ENCODE measurements around the gene FFAR3.

FFAR3 gene

GRCh38 chr19:35388277-35389054 lies 30.2 kb downstream of the FFAR3 start:
- no peak overlapping the region for H2AFZ ChIP-seq (ENCODE audit: low read length)
- H3K14ac ChIP-seq (ENCODE audit: low read length) = no peak overlapping the region
- H2BK12ac ChIP-seq (ENCODE audit: low read length) = no peak overlapping the region
- H4K8ac ChIP-seq (ENCODE audit: low read depth, low read length) = no peak overlapping the region
- no peak overlapping the region for H2AK5ac ChIP-seq (ENCODE audit: low read depth, low read length)
- H3K27ac ChIP-seq (replicated peaks; ENCODE audit: low read length) = no peak overlapping the region
- H3K27me3 ChIP-seq (ENCODE audit: control insufficient read depth in 3 of 3, insufficient read depth in 3 of 3, low read depth in 1 of 3, low read length in 3 of 3) = no peaks in the 10 kb centered on the region
- no peak overlapping the region for H4K91ac ChIP-seq (ENCODE audit: low read depth, low read length, poor library complexity)
- no peak overlapping the region for H3K4me2 ChIP-seq (ENCODE audit: insufficient read depth, low read length, poor library complexity, severe bottlenecking)
- no peak overlapping the region for H3K23ac ChIP-seq (ENCODE audit: low read depth, low read length, poor library complexity)
- H3K4ac ChIP-seq (ENCODE audit: low read length) = no peak overlapping the region
- no peaks in the 10 kb centered on the region for H3K4me1 ChIP-seq (ENCODE audit: control insufficient read depth in 2 of 2, insufficient read depth in 1 of 2, low read depth in 1 of 2, low read length in 2 of 2)
- H3K79me1 ChIP-seq (ENCODE audit: low read depth, low read length) = no peaks in the 10 kb centered on the region
- no CpG with 5 or more reads among the region's 6 CpGs for WGBS, 2 donors (ENCODE audit: extremely low coverage in 2 of 2, insufficient read length in 2 of 2, insufficient replicate concordance in 1 of 2)
- H3K4me3 ChIP-seq (ENCODE audit: low read length in 2 of 2) = no peak overlapping the region
- H3K18ac ChIP-seq (ENCODE audit: low read length) = no peak overlapping the region
- no peak overlapping the region for H2BK120ac ChIP-seq (ENCODE audit: low read depth, low read length)
- H2BK5ac ChIP-seq (ENCODE audit: low read length) = no peak overlapping the region
- peaks cover 3 to 6% of the 10 kb centered on the region in 2 donors for H3K9me3 ChIP-seq (replicated peaks in 1 of 2; ENCODE audit: control insufficient read depth in 2 of 2, insufficient read depth in 1 of 2, low read depth in 1 of 2, low read length in 2 of 2)
- H2BK15ac ChIP-seq (ENCODE audit: low read length) = no peak overlapping the region
- H3K36me3 ChIP-seq (replicated peaks in 1 of 2; ENCODE audit: control insufficient read depth in 2 of 2, insufficient read depth in 2 of 2, low read length in 2 of 2) = no peaks in the 10 kb centered on the region
- no peak overlapping the region for H3K9ac ChIP-seq (ENCODE audit: low read depth, low read length, poor library complexity)
- DNase-seq (ENCODE audit: low spot score) = no peak

- H2AK5ac ChIP-seq (ENCODE audit: low read depth, low read length) = no peak overlapping the region
- no peak overlapping the region for H2BK12ac ChIP-seq (ENCODE audit: low read length)
- H3K14ac ChIP-seq (ENCODE audit: low read length) = no peak overlapping the region
- H2BK15ac ChIP-seq (ENCODE audit: low read length) = no peak overlapping the region
- no peaks in the 10 kb centered on the region for H3K4me1 ChIP-seq (ENCODE audit: control insufficient read depth in 2 of 2, insufficient read depth in 1 of 2, low read depth in 1 of 2, low read length in 2 of 2)
- no peak for DNase-seq (ENCODE audit: low spot score)
- no peak overlapping the region for H2BK120ac ChIP-seq (ENCODE audit: low read depth, low read length)
- H3K9me3 ChIP-seq (replicated peaks in 1 of 2; ENCODE audit: control insufficient read depth in 2 of 2, insufficient read depth in 1 of 2, low read depth in 1 of 2, low read length in 2 of 2) = peaks cover 3 to 6% of the 10 kb centered on the region in 2 donors
- H3K4me2 ChIP-seq (ENCODE audit: insufficient read depth, low read length, poor library complexity, severe bottlenecking) = no peak overlapping the region
- H3K79me1 ChIP-seq (ENCODE audit: low read depth, low read length) = no peaks in the 10 kb centered on the region
- H3K23ac ChIP-seq (ENCODE audit: low read depth, low read length, poor library complexity) = no peak overlapping the region
- no peak overlapping the region for H4K8ac ChIP-seq (ENCODE audit: low read depth, low read length)
- no peak overlapping the region for H3K4ac ChIP-seq (ENCODE audit: low read length)
- H3K36me3 ChIP-seq (replicated peaks in 1 of 2; ENCODE audit: control insufficient read depth in 2 of 2, insufficient read depth in 2 of 2, low read length in 2 of 2) = no peaks in the 10 kb centered on the region
- no peak overlapping the region for H2AFZ ChIP-seq (ENCODE audit: low read length)
- no peak overlapping the region for H3K18ac ChIP-seq (ENCODE audit: low read length)
- H4K91ac ChIP-seq (ENCODE audit: low read depth, low read length, poor library complexity) = no peak overlapping the region
- H2BK5ac ChIP-seq (ENCODE audit: low read length) = no peak overlapping the region
- no peaks in the 10 kb centered on the region for H3K27me3 ChIP-seq (ENCODE audit: control insufficient read depth in 3 of 3, insufficient read depth in 3 of 3, low read depth in 1 of 3, low read length in 3 of 3)
- H3K4me3 ChIP-seq (ENCODE audit: low read length in 2 of 2) = no peak overlapping the region
- 100% methylated on average over 1 of the region's 6 CpGs; no CpG with 5 or more reads in 1 of the 2 donors for WGBS, 2 donors (ENCODE audit: extremely low coverage in 2 of 2, insufficient read length in 2 of 2, insufficient replicate concordance in 1 of 2)
- H3K9ac ChIP-seq (ENCODE audit: low read depth, low read length, poor library complexity) = no peak overlapping the region
- H3K27ac ChIP-seq (replicated peaks; ENCODE audit: low read length) = no peak overlapping the region
These were observed 31.1 kb downstream of the FFAR3 start for GRCh38 chr19:35389192-35389861.

- no peak overlapping the region for H3K27ac ChIP-seq (replicated peaks; ENCODE audit: low read length)
- no peak overlapping the region for H4K8ac ChIP-seq (ENCODE audit: low read depth, low read length)
- H2BK5ac ChIP-seq (ENCODE audit: low read length) = no peak overlapping the region
- H2AFZ ChIP-seq (ENCODE audit: low read length) = no peak overlapping the region
- H2BK120ac ChIP-seq (ENCODE audit: low read depth, low read length) = no peak overlapping the region
- H3K27me3 ChIP-seq (ENCODE audit: control insufficient read depth in 3 of 3, insufficient read depth in 3 of 3, low read depth in 1 of 3, low read length in 3 of 3) = no peaks in the 10 kb centered on the region
- no peak overlapping the region for H2BK15ac ChIP-seq (ENCODE audit: low read length)
- WGBS, 2 donors (ENCODE audit: extremely low coverage in 2 of 2, insufficient read length in 2 of 2, insufficient replicate concordance in 1 of 2) = no CpG with 5 or more reads among the region's 5 CpGs
- H2BK12ac ChIP-seq (ENCODE audit: low read length) = no peak overlapping the region
- H2AK5ac ChIP-seq (ENCODE audit: low read depth, low read length) = no peak overlapping the region
- no peaks in the 10 kb centered on the region for H3K36me3 ChIP-seq (replicated peaks in 1 of 2; ENCODE audit: control insufficient read depth in 2 of 2, insufficient read depth in 2 of 2, low read length in 2 of 2)
- DNase-seq (ENCODE audit: low spot score) = no peak
- no peaks in the 10 kb centered on the region for H3K79me1 ChIP-seq (ENCODE audit: low read depth, low read length)
- H3K4ac ChIP-seq (ENCODE audit: low read length) = no peak overlapping the region
- no peak overlapping the region for H3K18ac ChIP-seq (ENCODE audit: low read length)
- no peak overlapping the region for H3K4me3 ChIP-seq (ENCODE audit: low read length in 2 of 2)
- peaks cover 0 to 6% of the 10 kb centered on the region in 2 donors for H3K9me3 ChIP-seq (replicated peaks in 1 of 2; ENCODE audit: control insufficient read depth in 2 of 2, insufficient read depth in 1 of 2, low read depth in 1 of 2, low read length in 2 of 2)
- no peak overlapping the region for H3K9ac ChIP-seq (ENCODE audit: low read depth, low read length, poor library complexity)
- H3K4me2 ChIP-seq (ENCODE audit: insufficient read depth, low read length, poor library complexity, severe bottlenecking) = no peak overlapping the region
- no peak overlapping the region for H4K91ac ChIP-seq (ENCODE audit: low read depth, low read length, poor library complexity)
- no peak overlapping the region for H3K23ac ChIP-seq (ENCODE audit: low read depth, low read length, poor library complexity)
- no peak overlapping the region for H3K14ac ChIP-seq (ENCODE audit: low read length)
- no peaks in the 10 kb centered on the region for H3K4me1 ChIP-seq (ENCODE audit: control insufficient read depth in 2 of 2, insufficient read depth in 1 of 2, low read depth in 1 of 2, low read length in 2 of 2)
These were observed 34.8 kb downstream of the FFAR3 start for GRCh38 chr19:35392742-35393715.

Measured in neuronal stem cell (in vitro differentiated cells).